Measurements from ENCODE around the gene DLX2.

The DLX2 gene

GRCh38 chr2:172097557-172098131, 5.1 kb downstream of the DLX2 start:
- TF ChIP-seq, protein P1, sequence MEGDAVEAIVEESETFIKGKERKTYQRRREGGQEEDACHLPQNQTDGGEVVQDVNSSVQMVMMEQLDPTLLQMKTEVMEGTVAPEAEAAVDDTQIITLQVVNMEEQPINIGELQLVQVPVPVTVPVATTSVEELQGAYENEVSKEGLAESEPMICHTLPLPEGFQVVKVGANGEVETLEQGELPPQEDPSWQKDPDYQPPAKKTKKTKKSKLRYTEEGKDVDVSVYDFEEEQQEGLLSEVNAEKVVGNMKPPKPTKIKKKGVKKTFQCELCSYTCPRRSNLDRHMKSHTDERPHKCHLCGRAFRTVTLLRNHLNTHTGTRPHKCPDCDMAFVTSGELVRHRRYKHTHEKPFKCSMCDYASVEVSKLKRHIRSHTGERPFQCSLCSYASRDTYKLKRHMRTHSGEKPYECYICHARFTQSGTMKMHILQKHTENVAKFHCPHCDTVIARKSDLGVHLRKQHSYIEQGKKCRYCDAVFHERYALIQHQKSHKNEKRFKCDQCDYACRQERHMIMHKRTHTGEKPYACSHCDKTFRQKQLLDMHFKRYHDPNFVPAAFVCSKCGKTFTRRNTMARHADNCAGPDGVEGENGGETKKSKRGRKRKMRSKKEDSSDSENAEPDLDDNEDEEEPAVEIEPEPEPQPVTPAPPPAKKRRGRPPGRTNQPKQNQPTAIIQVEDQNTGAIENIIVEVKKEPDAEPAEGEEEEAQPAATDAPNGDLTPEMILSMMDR (IDR thresholded peaks at IDR 0.05; ENCODE audit: control insufficient read depth, insufficient read depth, low read depth, low read length, missing control alignments) = no peak
- DNase-seq (ENCODE audit: low read depth) = no peak
- peak overlapping the region; percentile 10 for H3K4me3 ChIP-seq (ENCODE audit: control insufficient read depth, low read depth, low read length)

GRCh38 chr2:172096626-172097547, 5.8 kb downstream of the DLX2 start:
- peak overlapping the region; percentile 48 for H3K4me3 ChIP-seq (ENCODE audit: control insufficient read depth, low read depth, low read length)
- TF ChIP-seq, protein P1 (IDR thresholded peaks at IDR 0.05; ENCODE audit: control insufficient read depth, insufficient read depth, low read depth, low read length, missing control alignments) = no peak
- peak; percentile 86 for DNase-seq (ENCODE audit: low read depth)

DNA sequence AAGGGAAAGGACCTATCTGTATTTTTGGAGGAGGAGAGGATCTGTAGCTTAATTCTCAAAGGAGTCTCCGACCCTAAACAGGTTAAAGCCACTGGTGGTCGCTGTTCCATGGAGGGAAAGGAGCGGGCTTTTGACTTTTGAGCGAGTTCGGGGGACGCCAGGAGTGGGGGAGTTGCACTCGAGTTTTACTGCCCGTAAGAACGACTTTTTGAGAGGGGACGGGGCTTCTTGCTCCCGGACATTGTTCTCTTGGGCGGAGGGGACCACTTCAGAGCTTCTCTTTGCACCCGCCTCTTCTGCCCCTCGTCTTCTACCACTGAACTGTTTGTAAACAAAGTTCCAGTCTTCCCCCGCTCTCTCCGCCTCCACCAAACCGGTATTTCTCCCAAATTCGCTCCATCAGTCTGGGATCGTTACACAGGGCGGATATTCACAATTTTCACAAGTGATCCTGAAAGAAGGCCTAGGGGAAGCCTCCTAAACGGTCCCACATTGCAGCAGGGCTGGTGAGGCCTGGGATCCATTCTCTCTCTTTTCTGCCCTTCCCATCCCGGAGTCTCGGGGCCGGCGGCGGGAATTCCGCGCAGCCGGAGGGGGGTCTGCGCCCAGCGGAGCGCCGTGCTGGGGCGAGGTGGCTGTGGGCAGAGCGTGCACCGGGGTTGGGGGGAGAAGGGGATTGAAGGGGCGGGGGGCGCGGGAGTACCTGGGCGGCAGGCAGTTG, 6.6 kb downstream of the DLX2 start:
- TF ChIP-seq, protein P1 (IDR thresholded peaks at IDR 0.05; ENCODE audit: control insufficient read depth, insufficient read depth, low read depth, low read length, missing control alignments) = no peak
- DNase-seq (ENCODE audit: low read depth) = no peak
- peak overlapping the region; percentile 81 for H3K4me3 ChIP-seq (ENCODE audit: control insufficient read depth, low read depth, low read length)

- peak overlapping the region; percentile 81 for H3K4me3 ChIP-seq (ENCODE audit: control insufficient read depth, low read depth, low read length)
- TF ChIP-seq, protein P1 (IDR thresholded peaks at IDR 0.05; ENCODE audit: control insufficient read depth, insufficient read depth, low read depth, low read length, missing control alignments) = no peak
- DNase-seq (ENCODE audit: low read depth) = peak; percentile 79
Observed at GRCh38 chr2:172095146-172095904, 7.4 kb downstream of the DLX2 start.

- TF ChIP-seq, protein P1 (IDR thresholded peaks at IDR 0.05; ENCODE audit: control insufficient read depth, insufficient read depth, low read depth, low read length, missing control alignments) = no peak
- DNase-seq (ENCODE audit: low read depth) = no peak
- H3K4me3 ChIP-seq (ENCODE audit: control insufficient read depth, low read depth, low read length) = peak overlapping the region; percentile 81
Observed at GRCh38 chr2:172094294-172095145, 8.2 kb downstream of the DLX2 start.
